CD4-positive, alpha-beta T cell (primary cell): ENCODE data around the gene IDUA. TPM values are rescaled to one million over a fixed set of nuclear protein-coding genes. Genes with fewer than 3 reads are reported as not detected.

Source experiments
- ATAC-seq: fragments of 200-7000 bp; cut with Tn5 transposase; one replicate; pipeline ENCODE4 v1.10.0; 2022; ENCODE audit warnings: mild to moderate bottlenecking; ENCODE audit not compliant: poor library complexity
- CTCF ChIA-PET: fragments of 350-600 bp; sonication (Branson Sonifier 250); formaldehyde crosslinking; loops from one replicate; lab custom pipeline; 2021; ENCODE audit warnings: antibody characterized with exemption, inconsistent platforms; lab: Charles Lee
- POLR2A ChIA-PET: fragments of 350-600 bp; sonication (Branson Sonifier 250); formaldehyde crosslinking; loops from one replicate; lab custom pipeline; 2021; ENCODE audit warnings: antibody characterized with exemption, inconsistent platforms; lab: Charles Lee
- DNase-seq, 14 experiments: peaks; one replicate each; pipeline ENCODE4 v3.0.0-alpha.2; 2013 to 2020; ENCODE audit warnings: mixed read lengths in 2 of 14
- H3K27ac ChIP-seq, 2 donors: one replicate each; pipeline versions ENCODE4 v1.5.1 to v1.7.0; 2013; ENCODE audit warnings: low read length in 2 of 2, low read depth in 1 of 2, mild to moderate bottlenecking in 1 of 2
- H3K27me3 ChIP-seq, 2 experiments: 1 replicate in 1 of 2; 2 replicates in 1 of 2; pipeline versions ENCODE4 v1.6.1 to v1.7.0; 2013; ENCODE audit warnings: low read length in 2 of 2, control low read depth in 1 of 2, mild to moderate bottlenecking in 1 of 2, moderate library complexity in 1 of 2; ENCODE audit not compliant: insufficient read depth in 2 of 2, control insufficient read depth in 1 of 2
- H3K36me3 ChIP-seq: one replicate; pipeline ENCODE4 v1.6.1; 2013; ENCODE audit warnings: low read length, control low read depth; ENCODE audit not compliant: insufficient read depth
- H3K4me1 ChIP-seq: one replicate; pipeline ENCODE4 v1.6.1; 2013; ENCODE audit warnings: low read length, control low read depth; ENCODE audit not compliant: insufficient read depth
- H3K4me3 ChIP-seq: one replicate; pipeline ENCODE4 v1.5.1; 2013; ENCODE audit warnings: mild to moderate bottlenecking, low read length, moderate library complexity
- H3K9me3 ChIP-seq, 2 experiments: 1 replicate in 1 of 2; 2 replicates in 1 of 2; pipeline versions ENCODE4 v1.6.1 to v1.7.0; 2013; ENCODE audit warnings: low read length in 2 of 2, mild to moderate bottlenecking in 2 of 2, control low read depth in 1 of 2, moderate library complexity in 1 of 2; ENCODE audit not compliant: control insufficient read depth in 1 of 2, insufficient read depth in 1 of 2
- H3K27ac Mint-ChIP-seq: one replicate; pipeline ENCODE4 v1.8.0; 2020; ENCODE audit warnings: mixed read lengths
- H3K27me3 Mint-ChIP-seq: one replicate; pipeline ENCODE4 v1.8.0; 2021; ENCODE audit warnings: mixed read lengths
- H3K36me3 Mint-ChIP-seq: one replicate; pipeline ENCODE4 v1.8.0; 2021; ENCODE audit warnings: low read depth, mixed read lengths
- H3K4me1 Mint-ChIP-seq: one replicate; pipeline ENCODE4 v1.8.0; 2021; ENCODE audit warnings: low read depth, mixed read lengths
- H3K4me3 Mint-ChIP-seq: one replicate; pipeline ENCODE4 v1.8.0; 2020; ENCODE audit warnings: mild to moderate bottlenecking, mixed read lengths
- H3K9me3 Mint-ChIP-seq: one replicate; pipeline ENCODE4 v1.8.0; 2020; ENCODE audit warnings: mixed read lengths
- intact Hi-C, 2 experiments: fragments of 100-400 bp; cut with DNase I in 1 of 2; cut with micrococcal nuclease in 1 of 2; formaldehyde crosslinking; loops; one replicate each; pipeline versions ENCODE4 v1.15.1 to v1.9.0; 2023 to 2025; cut with DNase I, micrococcal nuclease
- total RNA-seq, 174 experiments: library from RNA in 2 of 174; stranded (reverse) in 2 of 174; gene quantifications; one replicate each; pipeline ENCODE4 v1.2.3 and lab custom pipeline; 2021 to 2026
- TF ChIP-seq, protein P1 (sequence below): fragments of 200-600 bp; IDR thresholded peaks from one replicate; pipeline ENCODE4 v1.8.0; 2022; ENCODE audit warnings: antibody characterized with exemption, mild to moderate bottlenecking

Gene IDUA
- total RNA-seq, 2 experiments from 2014 or later: 70.2 to 77.8 TPM

DNA sequence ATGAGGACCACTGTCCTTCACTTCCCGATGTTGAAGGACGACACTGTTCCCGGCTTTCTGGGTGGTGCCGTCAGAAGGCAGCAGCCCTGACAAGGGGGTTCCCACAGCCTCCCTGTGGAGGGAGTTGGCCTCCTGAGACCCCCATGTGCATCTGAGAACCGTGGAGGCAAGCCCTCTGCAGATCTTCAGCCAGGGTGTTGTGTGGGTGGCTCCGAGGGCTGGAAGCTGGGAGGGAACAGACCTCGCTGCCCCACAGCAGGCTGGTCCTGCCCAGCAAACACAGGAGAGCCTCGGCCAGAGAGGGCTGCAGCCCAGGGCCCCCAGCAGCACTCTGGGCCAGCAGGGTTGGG lies 29.6 kb upstream of the IDUA start:
- POLR2A ChIA-PET: no interaction called here
- no peaks in the 10 kb centered on the region for H3K9me3 Mint-ChIP-seq
- H3K36me3 ChIP-seq: peaks cover 9% of the 10 kb centered on the region

DNA sequence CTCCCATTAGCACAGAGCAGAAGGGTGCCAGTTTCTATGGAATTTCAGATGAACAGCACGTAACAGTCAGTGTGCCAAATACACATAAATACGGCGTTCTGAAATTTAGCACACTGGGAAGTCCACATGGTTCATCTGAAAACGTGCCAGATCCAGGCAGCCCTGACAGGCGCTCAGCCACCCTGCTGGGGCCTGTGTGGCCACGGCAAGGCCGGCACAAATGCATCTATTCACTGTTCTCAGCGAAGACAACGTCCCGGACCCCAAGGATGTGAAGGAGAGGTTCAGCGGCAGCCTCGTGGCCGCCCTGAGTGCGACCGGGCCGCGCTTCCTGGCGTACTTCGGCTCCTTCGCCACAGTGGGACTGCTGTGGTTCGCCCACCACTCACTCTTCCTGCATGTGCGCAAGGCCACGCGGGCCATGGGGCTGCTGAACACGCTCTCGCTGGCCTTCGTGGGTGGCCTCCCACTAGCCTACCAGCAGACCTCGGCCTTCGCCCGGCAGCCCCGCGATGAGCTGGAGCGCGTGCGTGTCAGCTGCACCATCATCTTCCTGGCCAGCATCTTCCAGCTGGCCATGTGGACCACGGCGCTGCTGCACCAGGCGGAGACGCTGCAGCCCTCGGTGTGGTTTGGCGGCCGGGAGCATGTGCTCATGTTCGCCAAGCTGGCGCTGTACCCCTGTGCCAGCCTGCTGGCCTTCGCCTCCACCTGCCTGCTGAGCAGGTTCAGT lies 29.1 kb upstream of the IDUA start:
- intact Hi-C loops: no loop called here
- Mint-ChIP-seq H3K36me3 (peaks cover 35% of the 10 kb centered on the region), H3K27ac (no peak overlapping the region), H3K9me3 (no peaks in the 10 kb centered on the region), H3K4me3 (no peak overlapping the region), H3K4me1 (no peaks in the 10 kb centered on the region), H3K27me3 (no peaks in the 10 kb centered on the region)
- DNase-seq (peak in 2 of 14 experiments; percentile 9 to 12), ATAC-seq (no peak)
- TF ChIP-seq, protein P1, sequence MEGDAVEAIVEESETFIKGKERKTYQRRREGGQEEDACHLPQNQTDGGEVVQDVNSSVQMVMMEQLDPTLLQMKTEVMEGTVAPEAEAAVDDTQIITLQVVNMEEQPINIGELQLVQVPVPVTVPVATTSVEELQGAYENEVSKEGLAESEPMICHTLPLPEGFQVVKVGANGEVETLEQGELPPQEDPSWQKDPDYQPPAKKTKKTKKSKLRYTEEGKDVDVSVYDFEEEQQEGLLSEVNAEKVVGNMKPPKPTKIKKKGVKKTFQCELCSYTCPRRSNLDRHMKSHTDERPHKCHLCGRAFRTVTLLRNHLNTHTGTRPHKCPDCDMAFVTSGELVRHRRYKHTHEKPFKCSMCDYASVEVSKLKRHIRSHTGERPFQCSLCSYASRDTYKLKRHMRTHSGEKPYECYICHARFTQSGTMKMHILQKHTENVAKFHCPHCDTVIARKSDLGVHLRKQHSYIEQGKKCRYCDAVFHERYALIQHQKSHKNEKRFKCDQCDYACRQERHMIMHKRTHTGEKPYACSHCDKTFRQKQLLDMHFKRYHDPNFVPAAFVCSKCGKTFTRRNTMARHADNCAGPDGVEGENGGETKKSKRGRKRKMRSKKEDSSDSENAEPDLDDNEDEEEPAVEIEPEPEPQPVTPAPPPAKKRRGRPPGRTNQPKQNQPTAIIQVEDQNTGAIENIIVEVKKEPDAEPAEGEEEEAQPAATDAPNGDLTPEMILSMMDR: no peak
- Histone ChIP-seq H3K27ac (no peak overlapping the region), H3K9me3 (peaks cover 0 to 6% of the 10 kb centered on the region in 2 experiments), H3K27me3 (no peaks in the 10 kb centered on the region), H3K4me3 (no peak overlapping the region), H3K36me3 (peaks cover 15% of the 10 kb centered on the region), H3K4me1 (no peaks in the 10 kb centered on the region)
- ChIA-PET CTCF (no interaction called here), POLR2A (interaction anchor here (0.6 kb wide), 1 partner anchor 200 kb away, joined by 3 read pairs; no protein-coding TSS in a partner anchor)

More for the DNA sequence above, 29.6 kb upstream of the IDUA start:
- intact Hi-C loops: no loop called here
- CTCF ChIA-PET: no interaction called here
- H3K27ac ChIP-seq: no peak overlapping the region
- Mint-ChIP-seq H3K27me3 (no peaks in the 10 kb centered on the region), H3K36me3 (peaks cover 35% of the 10 kb centered on the region), H3K4me1 (no peaks in the 10 kb centered on the region), H3K27ac (no peak overlapping the region), H3K4me3 (no peak overlapping the region)
- H3K27me3 ChIP-seq: no peaks in the 10 kb centered on the region
- no peak overlapping the region for H3K4me3 ChIP-seq
- H3K9me3 ChIP-seq: peaks cover 0 to 6% of the 10 kb centered on the region in 2 experiments
- TF ChIP-seq, protein P1: no peak
- H3K4me1 ChIP-seq: no peaks in the 10 kb centered on the region
- ATAC-seq (no peak), DNase-seq (no peak)

DNA sequence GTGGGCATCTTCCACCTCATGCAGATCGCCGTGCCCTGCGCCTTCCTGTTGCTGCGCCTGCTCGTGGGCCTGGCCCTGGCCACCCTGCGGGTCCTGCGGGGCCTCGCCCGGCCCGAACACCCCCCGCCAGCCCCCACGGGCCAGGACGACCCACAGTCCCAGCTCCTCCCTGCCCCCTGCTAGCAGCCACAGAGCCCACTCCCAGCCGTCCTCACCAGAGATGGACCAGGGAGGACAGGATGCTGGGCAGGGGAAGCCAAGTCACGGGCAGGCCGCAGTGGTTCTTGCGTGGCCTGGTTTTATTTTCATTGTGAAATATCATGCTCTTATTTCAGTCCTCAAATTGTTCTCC lies 28.6 kb upstream of the IDUA start:
- H3K4me1 Mint-ChIP-seq: no peaks in the 10 kb centered on the region
- Histone ChIP-seq H3K4me1 (no peaks in the 10 kb centered on the region), H3K9me3 (peaks cover 0 to 6% of the 10 kb centered on the region in 2 experiments), H3K4me3 (no peak overlapping the region), H3K36me3 (peaks cover 15% of the 10 kb centered on the region), H3K27ac (no peak overlapping the region), H3K27me3 (no peaks in the 10 kb centered on the region)
- DNase-seq: no peak
- intact Hi-C loops: no loop called here
- H3K27ac Mint-ChIP-seq: no peak overlapping the region
- H3K36me3 Mint-ChIP-seq: peaks cover 31% of the 10 kb centered on the region
- H3K4me3 Mint-ChIP-seq: no peak overlapping the region
- no peaks in the 10 kb centered on the region for H3K27me3 Mint-ChIP-seq
- ChIA-PET POLR2A (interaction anchor here (0.6 kb wide), 1 partner anchor 199 kb away, joined by 3 read pairs; no protein-coding TSS in a partner anchor), CTCF (no interaction called here)
- no peaks in the 10 kb centered on the region for H3K9me3 Mint-ChIP-seq
- TF ChIP-seq, protein P1: no peak
- ATAC-seq: no peak
